ENCODE results near the gene CRTAP. TPM values are rescaled to one million over a fixed set of nuclear protein-coding genes. Genes with fewer than 3 reads are reported as not detected.

The CRTAP gene
- total and polyA plus RNA-seq, 2 of the 13 experiments (the other 11 are each of a cell fraction or from before 2014, with no cell fraction given), result 54.2 to 119 TPM

- TF ChIP-seq PATZ1 (CRISPR knock-in tag; IDR thresholded peaks at IDR 0.05) (0 out of 2 replicates have a peak, but pooled peaks have one; percentile 28), DMAP1 (CRISPR knock-in tag; IDR thresholded peaks at IDR 0.05) (no peak), PAX8 (CRISPR knock-in tag; IDR thresholded peaks at IDR 0.05; ENCODE audit: borderline replicate concordance) (no peak), ZNF589 (CRISPR knock-in tag; conservative IDR thresholded peaks at IDR 0.05) (no peak), ZBTB8A (CRISPR knock-in tag; IDR thresholded peaks at IDR 0.05; ENCODE audit: borderline replicate concordance, low read depth) (no peak), TEF (CRISPR knock-in tag; IDR thresholded peaks at IDR 0.05) (no peak), STAG1 (CRISPR knock-in tag; IDR thresholded peaks at IDR 0.05) (no peak), HNF1A (IDR thresholded peaks at IDR 0.05; ENCODE audit: low read depth) (no peak), HNF1A (CRISPR knock-in tag; IDR thresholded peaks at IDR 0.05; ENCODE audit: borderline replicate concordance) (no peak), ZNF724P (CRISPR knock-in tag; IDR thresholded peaks at IDR 0.05; ENCODE audit: borderline replicate concordance) (no peak), E2F2 (CRISPR knock-in tag; IDR thresholded peaks at IDR 0.05; ENCODE audit: borderline replicate concordance) (no peak), ZNF616 (CRISPR knock-in tag; IDR thresholded peaks at IDR 0.05; ENCODE audit: low read depth) (no peak), CBFB (CRISPR knock-in tag; IDR thresholded peaks at IDR 0.05) (no peak), ELF4 (CRISPR knock-in tag; IDR thresholded peaks at IDR 0.05; ENCODE audit: borderline replicate concordance) (no peak), ATF3 (CRISPR knock-in tag; IDR thresholded peaks at IDR 0.05) (peak; percentile 96), SP1 (IDR thresholded peaks at IDR 0.05) (no peak), SP1 (CRISPR knock-in tag; IDR thresholded peaks at IDR 0.05) (no peak), SP140L (CRISPR knock-in tag; IDR thresholded peaks at IDR 0.05; ENCODE audit: borderline replicate concordance) (no peak), MIER2 (CRISPR knock-in tag; IDR thresholded peaks at IDR 0.05) (peak; percentile 65; the same call in 1 of the 2 replicates), ZFP36L2 (CRISPR knock-in tag; IDR thresholded peaks at IDR 0.05) (no peak), SETDB1 (CRISPR knock-in tag; IDR thresholded peaks at IDR 0.05; ENCODE audit: borderline replicate concordance) (no peak), ZNF670 (CRISPR knock-in tag; IDR thresholded peaks at IDR 0.05; ENCODE audit: borderline replicate concordance) (no peak)
Measured at GRCh38 chr3:33186524-33187367, 72.9 kb downstream of the CRTAP start (continued).

All from HepG2 (cell line).